Measurements from ENCODE around the gene HAUS2. TPM values are rescaled to one million over a fixed set of nuclear protein-coding genes. Genes with fewer than 3 reads are reported as not detected.
"Not testable (repeated sequence)": the region's sequence is repeated elsewhere in the genome, so short reads cannot be mapped to it uniquely, and the experiment has no call there.

The HAUS2 gene
- polyA plus RNA-seq (2014; cell fraction: cytosol; rRNA removed), result 76.8 and 142 TPM in 2 replicates
- 31.8 and 39.3 TPM in 2 replicates for polyA plus RNA-seq (2014; cell fraction: nucleus; rRNA removed)

DNA sequence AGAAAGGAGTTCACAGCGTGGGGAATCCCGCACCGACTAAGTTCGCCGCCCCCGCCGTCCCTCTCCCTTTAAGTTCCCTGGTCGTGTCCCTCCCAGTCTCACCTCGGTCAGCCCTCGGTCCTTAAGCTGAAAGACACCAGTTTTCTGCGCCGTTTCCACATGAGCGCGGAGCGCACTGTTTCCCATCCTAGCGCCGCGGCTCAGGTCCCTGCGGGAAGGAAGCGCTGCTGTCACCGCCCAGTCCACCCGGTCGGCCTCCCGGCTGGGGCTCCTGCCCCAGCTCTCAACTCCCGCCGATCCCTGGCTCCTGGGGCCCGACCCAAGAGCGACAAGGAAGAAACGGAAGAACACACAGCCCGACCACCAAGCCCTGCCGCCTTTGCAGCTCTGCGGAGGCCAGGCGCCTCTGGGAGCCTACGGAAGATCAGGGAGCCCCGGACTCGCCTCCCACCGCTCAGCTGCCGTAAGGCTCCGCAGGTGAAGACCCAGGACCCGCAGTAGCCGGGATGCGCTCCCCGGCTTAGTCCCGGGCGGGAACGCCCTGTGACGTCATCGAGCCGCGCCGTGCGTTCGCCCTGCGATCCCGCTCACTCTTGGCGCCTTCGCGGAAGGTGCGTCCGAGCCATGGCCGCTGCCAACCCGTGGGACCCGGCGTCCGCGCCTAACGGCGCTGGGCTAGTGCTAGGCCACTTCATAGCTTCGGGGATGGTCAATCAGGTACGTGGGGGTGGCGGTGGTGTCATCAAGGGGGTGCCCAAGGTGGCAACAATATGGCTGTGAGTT, at the start of gene HAUS2, which contains the start of gene LRRC57:
Gene HAUS2 (plus strand): TSS at position 590 of the 783 bp plus-strand sequence. CDS start 35 bp downstream, at position 625.
Gene LRRC57 (minus strand): TSS at position 545 of the 783 bp plus-strand sequence. CDS start 359 bp downstream, at position 186.
- peak; percentile 89 for DNase-seq (ENCODE audit: low spot score)

DNA sequence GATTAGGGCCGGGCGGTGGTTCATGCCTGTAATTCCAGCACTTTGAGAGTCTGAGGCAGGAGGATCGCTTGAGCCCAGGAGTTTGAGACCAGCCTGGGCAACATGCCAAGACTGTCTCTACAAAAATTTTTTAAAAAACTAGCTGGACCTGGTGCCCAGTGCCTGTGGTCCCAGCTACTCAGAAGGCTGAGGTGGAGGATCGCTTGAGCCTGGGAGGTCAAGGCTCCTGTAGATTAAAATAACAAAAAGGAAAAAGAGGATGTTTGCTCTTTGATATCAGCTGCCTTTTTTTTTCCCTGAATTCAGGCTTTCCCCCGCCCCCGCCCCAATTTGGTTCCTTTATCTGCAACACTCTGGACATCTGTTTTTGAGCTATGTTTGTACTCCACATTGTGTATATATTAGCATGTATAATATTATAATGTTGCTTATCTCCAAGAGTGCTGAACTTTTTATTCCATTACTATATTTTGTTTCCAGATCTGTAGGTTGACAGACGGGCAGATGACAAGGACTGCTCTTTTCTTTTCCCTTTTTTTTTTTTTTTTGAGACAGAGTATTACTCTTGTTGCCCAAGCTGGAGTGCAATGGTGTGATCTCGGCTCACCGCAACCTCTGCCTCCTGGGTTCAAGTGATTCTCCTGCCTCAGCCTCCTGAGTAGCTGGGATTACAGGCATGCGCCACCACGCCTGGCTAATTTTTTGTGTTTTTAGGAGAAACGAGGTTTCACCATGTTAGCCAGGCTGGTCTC, 48.6 kb upstream of the HAUS2 start:
- DNase-seq (ENCODE audit: low spot score), result no peak

DNA sequence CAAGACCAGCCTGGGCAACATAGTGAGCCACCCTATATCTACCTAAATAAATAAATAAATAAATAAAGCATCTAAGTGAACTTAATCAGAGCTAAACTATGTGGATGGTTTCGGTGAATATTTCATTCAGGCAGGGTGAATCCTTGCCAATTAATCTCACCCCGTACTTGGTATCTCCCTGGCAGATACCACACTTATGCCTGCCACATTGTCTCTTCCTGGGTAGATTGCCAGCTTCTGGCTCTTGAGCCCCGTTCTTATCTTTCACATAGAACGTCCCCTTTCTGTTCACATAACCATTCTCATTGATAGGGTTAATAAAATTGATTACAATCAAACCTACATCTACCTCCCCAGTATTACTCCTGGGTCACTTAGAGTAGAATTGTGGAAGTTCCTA, 46.2 kb upstream of the HAUS2 start:
- no peak for DNase-seq (ENCODE audit: low spot score)

DNA sequence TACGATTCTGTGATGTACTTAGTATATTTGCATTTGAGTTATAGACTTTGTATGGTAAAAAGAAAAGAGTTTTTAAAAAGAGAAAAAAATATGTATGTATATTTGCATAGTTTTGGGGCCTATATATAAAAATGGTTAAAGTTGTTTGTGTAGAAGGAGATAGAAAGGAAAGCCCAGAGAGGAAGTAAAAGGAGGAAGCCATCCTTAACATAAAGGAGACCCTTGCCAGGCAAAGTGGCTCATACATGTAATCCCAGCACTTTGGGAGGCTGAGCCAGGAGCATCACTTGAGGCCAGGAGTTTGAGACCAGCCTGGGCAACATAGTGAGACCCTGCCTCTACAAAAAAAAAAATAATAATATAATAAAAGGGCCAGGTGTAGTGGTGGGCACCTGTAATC, 44.8 kb upstream of the HAUS2 start:
- no peak for DNase-seq (ENCODE audit: low spot score)

DNA sequence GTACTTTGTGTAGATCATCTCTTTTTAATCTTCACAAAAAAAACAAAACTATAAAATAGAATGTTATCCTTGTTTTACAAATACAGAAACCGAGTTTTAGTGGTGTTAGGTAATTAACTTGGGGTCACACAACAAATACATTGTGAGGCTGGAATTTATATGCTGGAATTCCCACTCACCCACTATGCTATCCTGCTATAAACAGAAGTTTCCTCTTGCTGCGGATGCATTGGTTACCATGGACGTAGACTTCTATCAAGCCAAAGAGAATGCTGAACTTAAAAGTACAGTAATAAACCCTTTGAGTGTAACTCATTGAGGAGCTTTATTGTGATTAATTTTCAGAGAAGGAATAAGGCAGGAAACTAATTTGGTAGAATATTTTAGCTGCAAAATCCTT, 44.0 kb upstream of the HAUS2 start:
- DNase-seq (ENCODE audit: low spot score), result no peak

DNA sequence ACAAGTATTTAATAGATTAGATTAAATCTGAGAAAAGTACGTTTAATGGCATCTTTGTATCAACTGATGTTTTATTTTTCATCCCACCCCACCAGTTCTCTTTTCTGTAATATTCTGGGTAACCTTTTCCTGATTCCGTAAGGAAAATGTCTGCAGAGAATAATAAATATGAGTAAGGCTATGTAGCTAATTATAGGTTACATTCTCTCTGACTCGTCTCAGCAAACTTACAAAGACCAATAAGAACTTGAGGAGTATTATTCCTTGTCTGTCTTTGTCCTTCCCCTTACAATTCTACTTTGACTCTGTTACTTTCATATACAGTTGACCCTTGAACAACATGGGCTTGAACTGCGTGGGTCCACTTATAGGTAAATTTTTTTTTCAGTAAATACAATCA, 41.1 kb upstream of the HAUS2 start:
- DNase-seq (ENCODE audit: low spot score), result no peak

DNA sequence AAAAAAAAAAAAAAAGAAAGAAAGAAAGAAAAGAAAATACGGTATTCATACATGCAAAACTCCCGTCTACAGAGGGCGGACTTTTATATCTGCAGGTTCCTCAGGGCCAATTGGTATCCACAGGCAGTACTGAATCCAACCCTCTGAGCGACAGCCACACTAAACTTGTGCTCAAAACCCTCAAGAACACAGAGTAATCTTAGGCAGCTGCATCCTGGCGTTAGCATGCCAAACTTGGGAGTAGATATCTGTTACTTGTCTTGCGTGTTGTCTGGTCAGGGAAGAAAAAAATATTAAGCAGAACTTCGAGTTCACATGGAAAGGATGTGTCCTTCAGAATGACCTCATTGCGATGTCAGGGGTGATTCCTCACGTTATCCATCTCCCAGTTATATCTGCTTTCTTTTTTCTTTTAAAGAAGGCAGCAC, 40.4 kb upstream of the HAUS2 start:
- no peak for DNase-seq (ENCODE audit: low spot score)

DNA sequence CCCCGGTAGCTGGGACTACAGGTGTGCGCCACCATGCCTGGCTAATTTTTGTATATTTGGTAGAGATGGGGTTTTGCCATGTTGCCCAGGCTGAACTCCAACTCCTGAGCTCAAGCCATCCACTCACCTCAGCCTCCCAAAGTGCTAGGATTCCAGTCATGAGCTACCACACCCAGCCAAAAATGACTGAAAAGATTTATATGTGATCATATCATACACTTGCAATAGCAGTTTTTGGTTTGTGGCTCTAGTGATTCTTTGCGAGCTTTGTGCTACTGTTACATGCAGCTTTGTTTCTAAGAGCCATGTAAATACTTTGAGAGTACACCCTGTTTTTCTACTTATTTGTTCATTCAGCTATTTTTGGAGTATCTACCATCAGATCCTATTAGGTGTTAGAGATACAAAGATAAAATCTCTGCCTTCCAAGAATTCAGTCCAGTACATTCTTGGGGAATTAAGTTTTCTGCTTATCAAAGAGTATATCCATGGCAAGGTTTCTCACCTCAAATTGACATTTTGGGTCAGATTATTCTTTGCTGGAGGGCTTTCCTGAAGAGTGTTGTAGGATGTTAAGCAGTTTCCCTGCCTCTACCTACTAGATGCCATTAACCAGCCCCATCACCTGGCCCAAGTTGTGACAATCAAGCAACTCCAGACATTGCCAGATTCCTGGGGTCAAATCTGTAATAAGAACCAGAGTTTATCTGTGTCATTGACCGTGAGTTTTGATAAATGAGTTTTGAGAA, 38.2 kb upstream of the HAUS2 start:
- DNase-seq (ENCODE audit: low spot score), result no peak

DNA sequence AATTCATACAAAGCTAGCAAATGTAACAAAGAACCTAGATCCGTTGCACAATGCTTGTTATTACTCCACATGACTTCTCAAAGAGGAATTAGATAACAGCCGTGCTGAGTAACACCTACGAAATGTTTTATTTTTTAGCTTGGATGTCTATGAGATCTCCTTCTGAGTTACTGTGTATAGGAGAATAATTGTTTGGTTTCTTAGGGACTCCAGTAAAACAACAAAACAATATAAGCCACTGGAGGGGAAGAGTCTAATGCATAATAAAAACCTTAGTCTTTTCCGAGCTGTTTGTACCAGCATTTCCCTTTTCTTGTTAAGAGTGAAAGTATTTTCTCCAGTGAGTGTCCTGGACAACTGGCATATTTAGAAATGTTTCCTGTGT, 37.6 kb upstream of the HAUS2 start:
- no peak for DNase-seq (ENCODE audit: low spot score)

DNA sequence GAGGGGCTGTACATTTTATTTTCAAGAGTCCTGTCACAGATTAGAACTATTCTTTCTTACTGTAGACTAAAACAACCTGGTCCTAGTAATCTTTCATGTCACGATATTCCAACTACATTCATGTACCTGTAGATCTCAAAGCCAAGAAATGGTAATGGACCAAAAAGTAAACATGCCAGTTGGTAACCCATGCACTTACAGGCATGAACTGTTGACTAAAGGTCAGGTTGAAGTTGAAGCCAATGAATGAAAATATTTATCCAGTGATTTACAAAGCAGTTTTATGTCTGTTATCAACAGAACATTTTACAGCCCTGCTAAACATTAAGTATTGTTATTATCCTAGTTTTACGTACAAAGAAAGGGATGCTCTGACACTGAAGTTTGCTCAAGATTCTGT, 25.3 kb upstream of the HAUS2 start:
- DNase-seq (ENCODE audit: low spot score), result no peak

DNA sequence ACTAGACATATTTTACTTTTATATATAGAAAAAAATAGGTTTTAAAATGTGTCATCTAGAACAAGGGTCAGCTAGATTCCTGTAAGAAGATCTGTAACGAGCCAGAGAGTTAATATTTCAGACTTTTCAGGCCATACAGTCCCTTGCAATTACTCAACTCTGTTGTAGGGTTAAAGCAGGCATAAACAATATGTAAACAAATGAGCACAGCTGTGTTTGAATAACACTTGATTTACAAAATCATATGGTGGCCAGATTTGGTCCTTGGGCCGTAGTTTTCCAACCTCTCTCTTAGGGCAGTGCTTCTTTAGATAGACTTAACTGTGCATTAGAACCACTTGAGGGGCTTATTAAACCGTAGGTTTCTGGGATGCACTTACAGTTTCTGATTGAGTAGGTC, 19.7 kb upstream of the HAUS2 start:
- no peak for DNase-seq (ENCODE audit: low spot score)

DNA sequence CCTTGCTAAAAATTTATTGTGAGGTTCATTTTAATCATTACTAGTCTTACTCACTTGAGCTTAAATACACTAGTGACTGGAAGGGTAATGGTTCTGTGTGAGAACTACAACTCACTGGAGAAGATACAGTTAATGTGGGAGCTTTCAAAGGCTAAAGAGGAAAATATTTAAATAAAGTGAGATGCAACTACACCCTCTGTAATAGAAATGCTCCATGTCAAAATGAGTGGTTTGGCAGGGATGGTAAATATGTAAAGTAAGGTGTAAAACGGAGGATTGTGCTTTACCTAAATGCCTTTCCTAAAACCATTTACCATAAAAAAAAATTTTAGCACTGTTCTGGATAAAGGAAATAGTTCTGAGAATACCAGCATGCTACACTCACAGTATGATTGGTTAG, 15.4 kb upstream of the HAUS2 start:
- DNase-seq (ENCODE audit: low spot score), result no peak

DNA sequence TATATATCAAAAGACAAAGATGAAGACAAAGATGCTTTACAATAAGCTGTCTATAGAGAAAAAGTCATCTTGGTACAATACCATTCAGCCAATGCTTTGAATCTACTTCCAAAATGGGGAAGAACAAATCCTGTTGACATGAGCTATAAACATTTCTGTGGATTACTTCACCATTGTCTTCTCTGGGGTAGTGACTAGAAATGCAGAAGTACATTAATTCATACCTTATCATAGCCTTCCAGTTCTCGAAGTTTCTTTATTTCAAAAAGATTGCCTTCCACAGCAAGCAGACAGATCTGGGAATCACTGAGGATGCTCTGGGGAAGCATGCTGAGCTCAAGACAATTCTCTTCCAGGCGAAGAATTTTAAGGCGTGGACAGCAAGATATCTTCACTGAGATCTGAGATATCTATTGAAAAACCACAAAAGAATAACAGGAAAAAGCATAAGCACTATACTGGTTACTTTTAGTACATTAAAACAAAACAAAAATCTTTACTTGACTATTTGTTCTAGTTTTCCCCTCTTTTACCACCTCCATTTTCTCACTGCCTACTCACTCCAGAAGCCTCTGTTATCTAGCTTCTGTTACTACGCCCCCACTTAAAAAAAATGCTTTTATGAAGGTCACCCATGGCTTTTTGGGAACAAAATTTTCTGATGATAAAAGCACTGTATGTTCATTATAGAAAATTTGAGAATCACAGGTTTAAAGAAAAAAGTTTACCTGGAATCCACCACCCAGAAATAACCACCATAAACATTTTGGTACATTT, 3.6 kb upstream of the HAUS2 start:
- no peak for DNase-seq (ENCODE audit: low spot score)

DNA sequence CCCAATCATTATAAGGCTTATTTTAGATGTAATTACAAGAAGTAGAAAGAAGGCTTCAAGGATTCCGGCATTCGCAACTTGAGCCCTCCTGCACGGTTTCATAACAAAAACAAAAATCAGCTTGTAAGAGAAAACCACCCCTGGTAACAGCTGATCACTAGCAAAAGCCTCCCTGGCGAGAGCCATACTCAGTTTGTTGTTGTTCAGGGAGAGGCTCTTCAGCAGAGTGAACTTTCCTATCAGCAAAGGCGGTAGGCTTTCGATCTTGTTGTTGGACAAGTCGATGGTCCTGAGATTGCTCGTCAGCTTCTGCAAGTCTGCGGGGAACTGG, 755 bp upstream of the HAUS2 start:
- DNase-seq (ENCODE audit: low spot score), result no peak

DNA sequence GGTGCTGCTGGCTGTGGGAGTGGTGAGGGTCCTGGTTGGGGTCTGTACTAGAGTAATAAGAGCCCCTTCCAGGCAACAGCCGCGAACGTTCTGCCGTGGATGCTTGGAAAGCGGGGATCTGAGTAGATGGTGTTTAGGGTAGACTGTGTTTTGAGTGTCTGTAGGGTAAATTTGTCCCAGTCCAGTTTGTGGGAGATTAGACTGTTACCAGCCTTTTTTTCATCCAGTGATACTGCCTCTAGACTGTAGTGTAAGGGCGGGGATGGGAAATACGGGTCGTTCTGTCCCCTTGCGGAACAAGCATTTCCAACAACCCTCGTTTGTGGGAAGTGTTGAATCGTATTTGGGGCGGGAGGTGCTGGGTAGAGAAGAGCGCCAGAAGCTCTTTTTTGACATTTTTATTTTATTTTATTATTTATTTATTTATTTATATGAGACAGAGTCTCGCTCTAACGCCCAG, 424 bp downstream of the HAUS2 start:
- no peak for DNase-seq (ENCODE audit: low spot score)

DNA sequence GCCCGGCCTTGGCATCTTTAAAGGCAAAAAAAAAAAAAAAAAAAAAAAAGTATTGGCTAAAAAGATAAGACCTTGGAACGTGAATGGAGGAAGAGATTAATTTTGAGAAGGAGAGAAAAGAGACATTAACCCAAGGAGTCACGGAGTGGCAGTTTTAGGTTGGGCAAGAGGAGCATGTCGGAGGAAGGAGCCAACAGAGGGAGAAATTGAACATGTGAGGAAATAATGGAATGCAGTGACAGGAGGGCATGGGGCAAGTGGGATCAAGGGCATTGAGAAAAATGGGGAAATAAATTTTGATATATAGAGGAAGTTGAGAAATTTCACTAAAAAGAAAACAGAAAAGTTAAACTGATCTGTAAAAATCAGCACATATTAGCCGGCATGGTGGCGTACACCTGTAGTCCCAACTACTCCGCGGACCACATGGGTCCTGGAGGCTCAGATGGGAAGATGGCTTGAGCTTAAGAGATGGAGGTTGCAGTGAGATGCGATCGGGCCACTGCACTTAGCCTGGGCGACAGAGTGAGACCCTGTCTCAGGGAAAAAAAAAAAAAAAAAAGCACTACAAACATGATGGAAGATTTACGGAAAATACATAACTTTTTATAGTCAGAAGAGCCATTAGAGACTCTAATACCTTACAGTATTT, 1.2 kb downstream of the HAUS2 start:
- no peak for DNase-seq (ENCODE audit: low spot score)

DNA sequence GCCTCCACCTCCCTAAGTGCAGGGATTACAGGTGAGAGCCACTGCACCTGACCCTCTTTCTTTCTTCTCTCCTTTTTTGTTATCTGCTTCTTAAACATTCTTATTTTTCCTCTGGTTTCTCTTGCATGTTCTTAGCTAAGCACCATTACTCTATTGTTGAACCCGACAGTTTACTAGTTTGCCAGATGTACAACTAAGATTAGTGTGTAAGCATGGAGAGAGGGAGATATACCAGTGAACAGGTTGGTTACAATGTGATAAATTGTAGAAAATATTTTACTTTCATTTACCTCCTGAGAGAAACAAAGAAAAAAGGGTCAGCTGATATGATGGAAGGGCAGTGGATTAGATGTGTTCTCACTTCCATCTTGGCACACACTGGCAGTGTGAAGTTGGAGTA, 4.9 kb downstream of the HAUS2 start:
- DNase-seq (ENCODE audit: low spot score), result no peak

DNA sequence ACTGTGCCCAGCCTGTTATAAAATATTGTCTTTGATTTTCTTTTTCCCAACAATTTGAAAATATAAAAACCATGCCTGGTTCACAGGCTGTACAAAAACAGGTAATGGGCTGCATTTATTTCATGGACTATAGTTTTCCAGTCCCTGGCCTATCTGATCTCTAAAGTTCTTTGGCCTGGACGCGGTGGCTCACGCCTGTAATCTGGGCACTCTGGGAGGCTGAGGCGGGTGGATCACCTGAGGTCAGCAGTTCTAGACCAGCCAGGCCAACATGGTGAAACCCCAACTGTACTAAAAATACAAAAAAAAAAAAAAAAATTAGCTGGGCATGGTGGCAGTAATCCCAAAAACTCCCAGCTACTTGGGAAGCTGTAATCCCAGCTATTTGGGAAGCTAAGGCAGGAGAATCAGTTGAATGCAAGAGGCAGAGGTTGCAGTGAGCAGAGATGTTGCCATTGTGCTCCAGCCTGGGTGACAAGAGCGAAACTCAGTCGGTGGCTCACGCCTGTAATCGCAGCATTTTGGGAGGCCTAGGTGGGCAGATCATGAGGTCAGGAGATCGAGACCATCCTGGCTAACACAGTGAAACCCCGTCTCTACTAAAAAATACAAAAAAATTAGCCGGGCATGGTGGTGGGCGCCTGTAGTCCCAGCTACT, 8.0 kb downstream of the HAUS2 start:
- not testable (repeated sequence) for DNase-seq (ENCODE audit: low spot score)

DNA sequence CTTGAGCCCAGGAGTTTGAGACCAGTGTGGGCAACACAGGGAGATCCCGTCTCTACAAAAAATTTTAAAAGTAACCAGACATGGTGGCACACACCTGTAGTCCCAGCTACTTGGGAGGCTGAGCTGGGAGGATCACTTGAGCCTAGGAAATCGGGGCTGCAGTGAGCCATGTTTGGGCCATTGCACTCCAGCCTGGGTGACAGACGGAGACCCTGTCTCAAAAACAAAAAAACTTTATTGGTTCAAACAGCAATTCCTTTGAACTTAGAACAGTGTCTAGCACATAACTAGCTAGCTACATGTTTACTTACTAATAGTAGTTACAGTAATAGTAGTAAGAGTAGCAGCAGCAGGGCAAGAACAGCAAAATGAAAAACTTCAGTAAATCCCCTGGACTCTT, 10.1 kb downstream of the HAUS2 start:
- no peak for DNase-seq (ENCODE audit: low spot score)
